Kidney (tissue), 22 donors: ENCODE data around the gene FAM107A. TPM values are rescaled to one million over a fixed set of nuclear protein-coding genes. Genes with fewer than 3 reads are reported as not detected.

Experiments used
- DNase-seq, 5 donors: peaks; one replicate each; pipeline ENCODE4 v3.0.0-alpha.2; 2013 to 2020
- FAIRE-seq: peaks from 2 replicates; lab custom pipeline; 2012; peaks lifted over from hg19 to GRCh38; lab: Jason Lieb, UNC
- H3K27ac ChIP-seq, 2 donors: one replicate each; pipeline ENCODE4 v1.7.0; 2013; ENCODE audit warnings: low read depth in 2 of 2, low read length in 2 of 2, inconsistent platforms in 1 of 2
- H3K27me3 ChIP-seq: one replicate; pipeline ENCODE4 v1.7.1; 2013; ENCODE audit warnings: low read length, inconsistent platforms; ENCODE audit not compliant: control insufficient read depth, insufficient read depth
- H3K36me3 ChIP-seq, 3 donors: one replicate each; pipeline versions ENCODE4 v1.7.0 to v1.7.1; 2013; ENCODE audit warnings: low read length in 3 of 3, control low read depth in 1 of 3, inconsistent platforms in 1 of 3; ENCODE audit not compliant: insufficient read depth in 3 of 3, control insufficient read depth in 2 of 3
- H3K4me1 ChIP-seq, 3 donors: one replicate each; pipeline versions ENCODE4 v1.7.0 to v1.7.1; 2013; ENCODE audit warnings: low read length in 3 of 3, inconsistent platforms in 1 of 3, low read depth in 1 of 3; ENCODE audit not compliant: control insufficient read depth in 2 of 3, insufficient read depth in 2 of 3
- H3K4me3 ChIP-seq, 3 donors: one replicate each; pipeline versions ENCODE4 v1.7.0 to v1.8.1; 2013; ENCODE audit warnings: low read length in 3 of 3, control low read depth in 1 of 3, inconsistent platforms in 1 of 3
- H3K9ac ChIP-seq, 3 donors: one replicate each; pipeline versions ENCODE4 v1.7.0 to v1.7.1; 2013; ENCODE audit warnings: low read length in 3 of 3, control low read depth in 1 of 3, inconsistent platforms in 1 of 3
- H3K9me3 ChIP-seq, 3 donors: one replicate each; pipeline versions ENCODE4 v1.7.0 to v1.7.1; 2013; ENCODE audit warnings: low read length in 3 of 3, control low read depth in 1 of 3, inconsistent platforms in 1 of 3; ENCODE audit not compliant: control insufficient read depth in 2 of 3, insufficient read depth in 1 of 3
- intact Hi-C: fragments of 100-400 bp; cut with DNase I; formaldehyde crosslinking; loops from one replicate; pipeline ENCODE4 v1.11.1; 2022
- long read RNA-seq, 10 donors: library from polyadenylated mRNA in 1 of 10; unstranded in 1 of 10; transcript quantifications; one replicate each; pipeline ENCODE4 v2.0.0 and lab custom pipeline, GENCODE V29; 2021 to 2026
- polyA plus RNA-seq: library from polyadenylated mRNA; stranded (reverse); fragments of 350-450 nt; fragmentation: Illumina TruSeq; extraction: RNeasy Lipid Tissue Mini Kit (QIAGEN cat#74804); gene quantifications from one replicate; pipeline ENCODE4 v1.2.3, GENCODE V29; 2014; ENCODE audit warnings: low read depth, low replicate concordance; ENCODE audit not compliant: insufficient read depth
- total RNA-seq: library from RNA; stranded (reverse); fragmentation: NEBNext Ultra II Directional; extraction: Animal tissue kit (Norgen Biotek cat#: 25700); gene quantifications from one replicate; pipeline ENCODE4 v1.2.1, GENCODE V29; 2021
- TF ChIP-seq, protein P1 (sequence below): IDR thresholded peaks from 3 replicates; pipeline ENCODE4 v1.5.1; 2012; ENCODE audit warnings: mild to moderate bottlenecking, moderate library complexity, borderline replicate concordance; ENCODE audit not compliant: insufficient read depth; ENCODE audit errors: extremely low read depth
- donor health status: control.
- donor health status: control.
- donor health status: control.
- donor health status: control.
- donor health status: control.
- donor health status: DM: yes; HTN: yes; CAD: no.
- donor health status: Normal renal cell carcinoma (clear cell type).

The FAM107A gene, protein sequence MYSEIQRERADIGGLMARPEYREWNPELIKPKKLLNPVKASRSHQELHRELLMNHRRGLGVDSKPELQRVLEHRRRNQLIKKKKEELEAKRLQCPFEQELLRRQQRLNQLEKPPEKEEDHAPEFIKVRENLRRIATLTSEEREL
- 180 TPM for total RNA-seq
- 52.5 TPM for polyA plus RNA-seq
- long read RNA-seq, donor 1, partial matches to known transcripts = 0 of 2 reads
- long read RNA-seq, donor 1, other reads (novel, unspliced or antisense) = 0 of 2 reads
- long read RNA-seq, donor 2, partial matches to known transcripts = 0 of 2 reads
- long read RNA-seq, donor 2, other reads (novel, unspliced or antisense) = 0 of 2 reads
- long read RNA-seq, donor 3, partial matches to known transcripts = 0 of 3 reads
- long read RNA-seq, donor 3, other reads (novel, unspliced or antisense) = 0 of 3 reads
- long read RNA-seq, donor 4, partial matches to known transcripts = 0 of 4 reads
- long read RNA-seq, donor 4, other reads (novel, unspliced or antisense) = 0 of 4 reads
- long read RNA-seq, donor 5 = 0 reads
- long read RNA-seq, donor 6, partial matches to known transcripts = 0 of 1 reads
- long read RNA-seq, donor 6, other reads (novel, unspliced or antisense) = 0 of 1 reads
- long read RNA-seq, donor 7, transcript FAM107A-203 (4 exons, 1,432 nt) = minor isoform, 11 of 158 reads
- long read RNA-seq, donor 7, transcript FAM107A-201 (4 exons, 3,367 nt) = major isoform, 30 of 158 reads
- long read RNA-seq, donor 7, partial matches to known transcripts = 9 of 158 reads
- long read RNA-seq, donor 7, other reads (novel, unspliced or antisense) = 104 of 158 reads
- long read RNA-seq, donor 8, partial matches to known transcripts = 0 of 1 reads
- long read RNA-seq, donor 8, other reads (novel, unspliced or antisense) = 0 of 1 reads
- long read RNA-seq, donor 9 = 0 reads
- long read RNA-seq, donor 10, partial matches to known transcripts = 0 of 2 reads
- long read RNA-seq, donor 10, other reads (novel, unspliced or antisense) = 0 of 2 reads

DNA sequence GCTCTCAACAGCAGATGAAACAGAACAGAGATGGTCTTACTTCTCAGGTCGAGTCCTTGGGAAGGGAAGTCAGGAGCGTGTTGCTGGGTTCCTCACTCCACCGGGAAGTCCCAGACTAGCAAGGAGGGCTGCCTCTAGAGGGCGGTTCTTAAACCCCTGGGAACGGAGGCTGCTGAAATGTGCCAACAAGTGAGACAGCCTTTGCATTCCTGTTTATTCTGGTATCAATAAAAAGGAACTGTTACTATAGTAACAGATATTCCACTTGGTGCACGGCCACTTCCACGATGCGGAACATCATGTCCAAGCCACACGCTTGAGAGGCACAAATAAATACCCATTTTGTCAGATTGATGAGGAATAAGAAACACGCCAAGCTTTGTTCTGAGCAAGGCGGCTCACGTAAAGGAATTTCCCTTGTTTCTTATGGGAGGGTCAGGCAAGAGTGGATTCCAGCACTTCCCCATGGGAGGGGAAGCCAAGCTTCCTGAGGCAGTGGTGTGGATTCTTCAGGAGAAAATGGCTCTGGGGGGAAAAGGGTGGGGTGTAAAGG lies at the start of gene FAM107A:
TSS of gene FAM107A (minus strand) at position 123 of the 553 bp plus-strand sequence. CDS start 7,531 bp downstream, outside the sequence.
- Histone ChIP-seq H3K9me3 (no peaks in the 10 kb centered on the region), H3K27ac (peak within 1 kb of the TSS; percentile 78 to 81), H3K9ac (peak within 1 kb of the TSS in 2 of 3 donors; percentile 26 to 65), H3K27me3 (no peaks in the 10 kb centered on the region), H3K4me3 (peak within 1 kb of the TSS in 2 of 3 donors; percentile 46 to 49), H3K36me3 (no peaks in the 10 kb centered on the region), H3K4me1 (peaks cover 0 to 35% (median 16%) of the 10 kb centered on the region in 3 donors)
- DNase-seq (peak in 4 of 5 donors; percentile 47 to 83 (median 72)), FAIRE-seq (no peak)
- intact Hi-C loops = no loop called here
- TF ChIP-seq, protein P1, sequence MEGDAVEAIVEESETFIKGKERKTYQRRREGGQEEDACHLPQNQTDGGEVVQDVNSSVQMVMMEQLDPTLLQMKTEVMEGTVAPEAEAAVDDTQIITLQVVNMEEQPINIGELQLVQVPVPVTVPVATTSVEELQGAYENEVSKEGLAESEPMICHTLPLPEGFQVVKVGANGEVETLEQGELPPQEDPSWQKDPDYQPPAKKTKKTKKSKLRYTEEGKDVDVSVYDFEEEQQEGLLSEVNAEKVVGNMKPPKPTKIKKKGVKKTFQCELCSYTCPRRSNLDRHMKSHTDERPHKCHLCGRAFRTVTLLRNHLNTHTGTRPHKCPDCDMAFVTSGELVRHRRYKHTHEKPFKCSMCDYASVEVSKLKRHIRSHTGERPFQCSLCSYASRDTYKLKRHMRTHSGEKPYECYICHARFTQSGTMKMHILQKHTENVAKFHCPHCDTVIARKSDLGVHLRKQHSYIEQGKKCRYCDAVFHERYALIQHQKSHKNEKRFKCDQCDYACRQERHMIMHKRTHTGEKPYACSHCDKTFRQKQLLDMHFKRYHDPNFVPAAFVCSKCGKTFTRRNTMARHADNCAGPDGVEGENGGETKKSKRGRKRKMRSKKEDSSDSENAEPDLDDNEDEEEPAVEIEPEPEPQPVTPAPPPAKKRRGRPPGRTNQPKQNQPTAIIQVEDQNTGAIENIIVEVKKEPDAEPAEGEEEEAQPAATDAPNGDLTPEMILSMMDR = peak; percentile 23

DNA sequence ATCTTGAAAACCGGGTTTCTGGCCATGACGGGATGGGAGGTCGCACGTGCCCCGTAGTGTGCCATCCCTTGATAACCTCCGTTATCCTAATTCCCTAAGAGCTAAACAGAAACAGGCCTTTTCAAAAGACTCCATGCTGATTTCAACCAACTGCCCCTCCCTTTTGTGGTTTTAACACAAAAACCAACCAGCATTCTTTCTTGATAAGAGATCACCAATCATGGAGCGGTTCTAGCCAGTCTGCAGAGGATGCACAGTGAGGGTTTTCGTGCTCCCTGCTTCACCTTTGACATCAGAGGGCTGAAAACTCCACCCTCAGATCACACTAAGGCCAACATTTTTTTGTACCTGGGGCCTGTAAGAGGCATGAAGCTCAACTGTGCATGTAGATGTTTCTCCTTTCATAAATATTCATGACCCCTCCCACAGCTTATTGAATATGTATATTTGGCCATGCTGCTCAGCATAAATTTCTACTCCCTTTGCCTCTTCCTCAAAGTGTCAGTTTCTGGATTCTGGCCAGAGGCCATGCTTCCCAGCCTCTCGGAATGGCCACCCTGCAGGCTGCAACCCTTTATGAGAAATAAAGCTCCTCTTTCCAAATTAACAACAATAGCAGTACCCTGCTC lies 48.1 kb upstream of the FAM107A start:
- Histone ChIP-seq H3K27ac (no peak overlapping the region), H3K4me1 (peaks cover 0 to 29% (median 19%) of the 10 kb centered on the region in 3 donors), H3K9me3 (no peaks in the 10 kb centered on the region), H3K27me3 (no peaks in the 10 kb centered on the region), H3K9ac (no peak overlapping the region), H3K4me3 (no peak overlapping the region), H3K36me3 (no peaks in the 10 kb centered on the region)
- intact Hi-C loops = loop anchor here (10.0 kb wide), 1 partner anchor 301 kb away; no protein-coding TSS in a partner anchor
- TF ChIP-seq, protein P1 = no peak
- DNase-seq (no peak), FAIRE-seq (no peak)

DNA sequence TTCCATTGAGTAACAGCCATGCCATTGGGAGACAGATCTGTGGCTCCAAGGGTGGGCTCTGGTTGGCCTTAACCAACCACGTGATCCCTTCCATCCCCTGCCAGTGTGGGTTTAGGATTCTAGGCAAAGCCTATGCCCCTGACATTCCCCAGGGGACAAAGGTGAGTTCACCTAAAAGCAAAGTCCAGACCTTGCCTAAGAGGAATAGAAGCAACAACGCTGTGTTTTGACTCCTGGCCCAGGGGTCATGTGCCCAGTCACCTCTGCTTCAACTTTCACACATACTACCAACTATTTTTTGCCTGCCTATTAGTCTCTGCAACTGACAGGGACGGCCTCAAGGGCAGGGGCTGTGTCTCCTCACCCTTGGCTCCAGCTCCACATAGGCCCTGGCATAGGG lies 47.4 kb upstream of the FAM107A start:
- TF ChIP-seq, protein P1 = no peak
- H3K27ac ChIP-seq = no peak overlapping the region
- no peaks in the 10 kb centered on the region for H3K27me3 ChIP-seq
- H3K36me3 ChIP-seq = no peaks in the 10 kb centered on the region
- no peaks in the 10 kb centered on the region for H3K9me3 ChIP-seq
- H3K9ac ChIP-seq = no peak overlapping the region
- DNase-seq = no peak
- peaks cover 0 to 24% (median 19%) of the 10 kb centered on the region in 3 donors for H3K4me1 ChIP-seq
- H3K4me3 ChIP-seq = no peak overlapping the region
- FAIRE-seq = no peak
- intact Hi-C loops = loop anchor here (10.0 kb wide), 1 partner anchor 300 kb away; no protein-coding TSS in a partner anchor
